ENCODE measurements around the gene HADHB.

Gene HADHB

GRCh38 chr2:26212011-26212410, 32.7 kb upstream of the HADHB start:
- TF ChIP-seq ZFX (IDR thresholded peaks at IDR 0.05) (no peak), CTCF (conservative IDR thresholded peaks at IDR 0.05) (no peak)
- no peak overlapping the region for H3K27ac ChIP-seq

GRCh38 chr2:26214759-26215158, 30.0 kb upstream of the HADHB start:
- H3K27ac ChIP-seq = no peak overlapping the region
- TF ChIP-seq CTCF (conservative IDR thresholded peaks at IDR 0.05) (no peak), ZFX (IDR thresholded peaks at IDR 0.05) (no peak)

GRCh38 chr2:26215833-26216232, 28.9 kb upstream of the HADHB start:
- no peak for TF ChIP-seq ZFX (IDR thresholded peaks at IDR 0.05)
- TF ChIP-seq CTCF (conservative IDR thresholded peaks at IDR 0.05) = no peak
- no peak overlapping the region for H3K27ac ChIP-seq

GRCh38 chr2:26216587-26216986, 28.2 kb upstream of the HADHB start:
- H3K27ac ChIP-seq = no peak overlapping the region
- TF ChIP-seq ZFX (IDR thresholded peaks at IDR 0.05) (no peak), CTCF (conservative IDR thresholded peaks at IDR 0.05) (no peak)

- H3K27ac ChIP-seq = no peak overlapping the region
- TF ChIP-seq ZFX (IDR thresholded peaks at IDR 0.05) (no peak), CTCF (conservative IDR thresholded peaks at IDR 0.05) (no peak)
Measured at GRCh38 chr2:26217720-26218119, 27.0 kb upstream of the HADHB start.

- no peak overlapping the region for H3K27ac ChIP-seq
- TF ChIP-seq CTCF (conservative IDR thresholded peaks at IDR 0.05) (no peak), ZFX (IDR thresholded peaks at IDR 0.05) (no peak)
Measured at GRCh38 chr2:26223018-26223417, 21.7 kb upstream of the HADHB start.

GRCh38 chr2:26224095-26224494, 20.6 kb upstream of the HADHB start:
- TF ChIP-seq CTCF (conservative IDR thresholded peaks at IDR 0.05) = no peak
- TF ChIP-seq ZFX (IDR thresholded peaks at IDR 0.05) = no peak
- no peak overlapping the region for H3K27ac ChIP-seq
